Breast epithelium (tissue), 3 donors: ENCODE measurements around the gene SLC39A11.

ENCODE experiments used
- POLR2A ChIP-seq: fragments of 450-650 bp; IDR thresholded peaks from one replicate; pipeline ENCODE4 v1.6.1; 2016; ENCODE audit warnings: antibody characterized with exemption, mild to moderate bottlenecking, moderate library complexity
- POLR2AphosphoS5 ChIP-seq, 3 donors: sonication (generic); formaldehyde crosslinking; IDR thresholded peaks; one replicate each; pipeline ENCODE4 v1.6.1; 2017; ENCODE audit warnings: antibody characterized with exemption in 3 of 3
- TF ChIP-seq, protein P1 (sequence below), 3 donors: fragments of 450-650 bp; IDR thresholded peaks; one replicate each; pipeline ENCODE4 v1.5.1; 2016 to 2017; ENCODE audit warnings: antibody characterized with exemption in 3 of 3, mild to moderate bottlenecking in 3 of 3, moderate library complexity in 3 of 3

DNA sequence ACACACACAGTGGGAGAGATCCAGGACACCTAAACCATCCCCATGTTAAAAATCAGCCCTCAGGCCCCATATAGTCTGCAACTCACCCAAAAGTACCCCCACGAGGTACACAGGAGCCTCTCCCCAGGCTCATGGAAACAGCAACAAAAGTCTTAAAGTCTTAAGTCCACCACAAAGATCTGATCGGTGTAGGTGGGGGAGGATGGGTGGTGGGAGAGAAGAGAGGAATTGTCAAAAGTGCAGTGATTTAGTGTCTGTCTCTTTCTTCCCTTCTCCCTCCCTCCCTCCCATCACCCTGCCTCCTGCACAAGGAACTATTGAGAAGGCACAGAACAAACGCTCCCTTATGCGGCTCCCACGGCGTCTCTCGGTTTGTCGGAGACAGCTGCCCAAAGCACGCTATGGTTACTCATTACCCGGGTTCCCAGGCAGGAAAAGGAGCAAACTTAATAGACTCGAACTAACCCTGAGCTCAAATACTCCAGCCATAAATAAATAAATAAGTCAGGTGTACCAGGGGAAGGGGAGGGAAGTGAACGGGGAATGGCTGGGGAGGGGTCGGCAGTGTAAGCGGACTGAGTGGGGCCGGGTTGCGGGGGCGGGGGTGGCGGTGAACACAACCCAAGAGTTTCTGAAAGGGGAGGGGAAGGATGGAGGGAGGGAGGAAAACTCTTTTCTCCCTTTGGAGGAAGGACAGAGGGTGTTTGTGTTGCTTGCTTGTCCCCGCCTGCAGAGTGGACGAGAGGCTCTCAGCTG lies 477.4 kb downstream of the SLC39A11 start:
- TF ChIP-seq POLR2A (no peak), POLR2AphosphoS5 (IDR thresholded peaks at IDR 0.05) (no peak)
- TF ChIP-seq, protein P1, sequence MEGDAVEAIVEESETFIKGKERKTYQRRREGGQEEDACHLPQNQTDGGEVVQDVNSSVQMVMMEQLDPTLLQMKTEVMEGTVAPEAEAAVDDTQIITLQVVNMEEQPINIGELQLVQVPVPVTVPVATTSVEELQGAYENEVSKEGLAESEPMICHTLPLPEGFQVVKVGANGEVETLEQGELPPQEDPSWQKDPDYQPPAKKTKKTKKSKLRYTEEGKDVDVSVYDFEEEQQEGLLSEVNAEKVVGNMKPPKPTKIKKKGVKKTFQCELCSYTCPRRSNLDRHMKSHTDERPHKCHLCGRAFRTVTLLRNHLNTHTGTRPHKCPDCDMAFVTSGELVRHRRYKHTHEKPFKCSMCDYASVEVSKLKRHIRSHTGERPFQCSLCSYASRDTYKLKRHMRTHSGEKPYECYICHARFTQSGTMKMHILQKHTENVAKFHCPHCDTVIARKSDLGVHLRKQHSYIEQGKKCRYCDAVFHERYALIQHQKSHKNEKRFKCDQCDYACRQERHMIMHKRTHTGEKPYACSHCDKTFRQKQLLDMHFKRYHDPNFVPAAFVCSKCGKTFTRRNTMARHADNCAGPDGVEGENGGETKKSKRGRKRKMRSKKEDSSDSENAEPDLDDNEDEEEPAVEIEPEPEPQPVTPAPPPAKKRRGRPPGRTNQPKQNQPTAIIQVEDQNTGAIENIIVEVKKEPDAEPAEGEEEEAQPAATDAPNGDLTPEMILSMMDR (IDR thresholded peaks at IDR 0.05) = no peak
